Transverse colon (tissue), 3 donors: ENCODE measurements around the gene C1QTNF2.

ENCODE experiments used
- EP300 ChIP-seq: sonication (generic); formaldehyde crosslinking; IDR thresholded peaks from one replicate; pipeline ENCODE4 v1.6.1; 2017; ENCODE audit warnings: antibody characterized with exemption, low read depth
- POLR2A ChIP-seq: fragments of 450-650 bp; IDR thresholded peaks from one replicate; pipeline ENCODE4 v1.6.1; 2016; ENCODE audit warnings: antibody characterized with exemption, mild to moderate bottlenecking, moderate library complexity
- TF ChIP-seq, protein P1 (sequence below), 5 experiments: fragments of 200-600 bp in 3 of 5; fragments of 450-650 bp in 2 of 5; sonication (generic) in 3 of 5; IDR thresholded peaks; 1 replicate in 2 of 5; 2 replicates in 3 of 5; pipeline ENCODE4 v1.5.1; 2016 to 2017; ENCODE audit warnings: antibody characterized with exemption in 5 of 5, inconsistent platforms in 3 of 5, mild to moderate bottlenecking in 2 of 5, moderate library complexity in 1 of 5

DNA sequence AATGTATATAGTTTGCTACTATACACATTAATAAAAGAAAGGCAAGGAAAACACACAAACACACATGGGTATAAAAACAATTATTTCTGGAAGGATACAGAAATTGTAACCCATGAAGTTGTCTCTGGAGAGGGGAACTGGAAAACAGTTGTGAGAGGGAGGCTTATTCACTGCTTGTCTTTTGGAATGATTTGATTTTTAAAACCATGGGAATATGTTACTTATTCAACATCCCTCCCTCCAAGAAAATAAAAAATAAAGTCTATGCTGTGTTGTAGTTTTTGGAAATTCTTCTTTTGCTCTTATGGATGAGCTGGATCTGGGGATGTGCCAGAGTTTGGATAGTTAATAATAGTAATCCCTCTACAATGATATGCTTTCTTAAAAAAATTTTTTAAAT is 6.0 kb upstream of the C1QTNF2 start:
- TF ChIP-seq, protein P1, sequence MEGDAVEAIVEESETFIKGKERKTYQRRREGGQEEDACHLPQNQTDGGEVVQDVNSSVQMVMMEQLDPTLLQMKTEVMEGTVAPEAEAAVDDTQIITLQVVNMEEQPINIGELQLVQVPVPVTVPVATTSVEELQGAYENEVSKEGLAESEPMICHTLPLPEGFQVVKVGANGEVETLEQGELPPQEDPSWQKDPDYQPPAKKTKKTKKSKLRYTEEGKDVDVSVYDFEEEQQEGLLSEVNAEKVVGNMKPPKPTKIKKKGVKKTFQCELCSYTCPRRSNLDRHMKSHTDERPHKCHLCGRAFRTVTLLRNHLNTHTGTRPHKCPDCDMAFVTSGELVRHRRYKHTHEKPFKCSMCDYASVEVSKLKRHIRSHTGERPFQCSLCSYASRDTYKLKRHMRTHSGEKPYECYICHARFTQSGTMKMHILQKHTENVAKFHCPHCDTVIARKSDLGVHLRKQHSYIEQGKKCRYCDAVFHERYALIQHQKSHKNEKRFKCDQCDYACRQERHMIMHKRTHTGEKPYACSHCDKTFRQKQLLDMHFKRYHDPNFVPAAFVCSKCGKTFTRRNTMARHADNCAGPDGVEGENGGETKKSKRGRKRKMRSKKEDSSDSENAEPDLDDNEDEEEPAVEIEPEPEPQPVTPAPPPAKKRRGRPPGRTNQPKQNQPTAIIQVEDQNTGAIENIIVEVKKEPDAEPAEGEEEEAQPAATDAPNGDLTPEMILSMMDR (IDR thresholded peaks at IDR 0.05) = no peak
- TF ChIP-seq EP300 = no peak
- TF ChIP-seq POLR2A = no peak
